ENCODE results near the gene JHY. TPM values are rescaled to one million over a fixed set of nuclear protein-coding genes. Genes with fewer than 3 reads are reported as not detected.

Gene JHY
- 0.50 and 0.79 TPM in 2 replicates for total RNA-seq (2021)
- long read RNA-seq, partial matches to known transcripts = 0 of 1 reads
- long read RNA-seq, other reads (novel, unspliced or antisense) = 0 of 1 reads

- Histone ChIP-seq H4K91ac (ENCODE audit: insufficient read length, low read depth, low read length) (no peak within 1 kb of the TSS), H3K79me1 (ENCODE audit: insufficient read depth, low read depth, low read length, poor library complexity, severe bottlenecking) (no peaks in the 10 kb centered on the region), H2BK15ac (ENCODE audit: low read depth, low read length) (no peak within 1 kb of the TSS), H3K4me1 (ENCODE audit: insufficient read depth, low read length) (peaks cover 5% of the 10 kb centered on the region; the same call in 1 of the 2 replicates), H3K4ac (ENCODE audit: low read depth, low read length) (no peak within 1 kb of the TSS), H2BK5ac (ENCODE audit: insufficient read length, low read length) (no peak within 1 kb of the TSS), H2BK120ac (ENCODE audit: low read depth, low read length, poor library complexity, severe bottlenecking) (no peak within 1 kb of the TSS), H3K14ac (ENCODE audit: insufficient read depth, low read length) (no peak within 1 kb of the TSS; the same call in 1 of the 2 replicates), H3K4me2 (ENCODE audit: insufficient read depth, insufficient read length, low read length) (peak within 1 kb of the TSS; percentile 71), H3K27me3 (ENCODE audit: insufficient read depth, low read length) (peaks cover 3% of the 10 kb centered on the region; the same call in 1 of the 2 replicates), H3K27ac (ENCODE audit: insufficient read length, low read depth, low read length) (no peak within 1 kb of the TSS), H2AK5ac (ENCODE audit: insufficient read length, low read length) (no peak within 1 kb of the TSS), H3T11ph (ENCODE audit: low read length) (no peak within 1 kb of the TSS), H2AFZ (ENCODE audit: low read length) (peak within 1 kb of the TSS; percentile 92), H3K23me2 (ENCODE audit: insufficient read length, low read depth, low read length, poor library complexity, severe bottlenecking) (peaks cover 8% of the 10 kb centered on the region), H3K9ac (ENCODE audit: extremely low read depth, insufficient read length, low read length) (no peak within 1 kb of the TSS), H4K20me1 (ENCODE audit: control insufficient read depth, insufficient read depth, insufficient read length) (no peaks in the 10 kb centered on the region), H2BK12ac (ENCODE audit: insufficient read length, low read depth, low read length) (no peak within 1 kb of the TSS), H4K5ac (ENCODE audit: insufficient read length, low read depth, low read length) (no peak within 1 kb of the TSS), H3K9me3 (ENCODE audit: control insufficient read depth, low read depth, low read length) (no peaks in the 10 kb centered on the region), H2BK20ac (ENCODE audit: low read depth, low read length, poor library complexity, severe bottlenecking) (no peak within 1 kb of the TSS), H3K18ac (ENCODE audit: insufficient read length, low read depth, low read length) (peak within 1 kb of the TSS; percentile 51), H3K79me2 (ENCODE audit: insufficient read depth, low read length) (no peaks in the 10 kb centered on the region), H3K56ac (ENCODE audit: insufficient read length, low read depth, low read length) (no peak within 1 kb of the TSS), H4K8ac (replicated peaks; ENCODE audit: insufficient read length, low read depth, low read length) (no peak within 1 kb of the TSS), H3K23ac (ENCODE audit: insufficient read length, low read depth, low read length) (no peak within 1 kb of the TSS)
- H3K36me3 Mint-ChIP-seq (ENCODE audit: insufficient read depth in 1 of 3, low read depth in 3 of 3) = no peaks in the 10 kb centered on the region
- H3K27me3 Mint-ChIP-seq (ENCODE audit: low read depth) = peaks cover 25% of the 10 kb centered on the region
- H3K27ac Mint-ChIP-seq = no peak within 1 kb of the TSS
- WGBS (ENCODE audit: extremely low coverage, insufficient read length, low lambda C conversion rate) = no CpG with 5 or more reads among the region's 39 CpGs
- peaks cover 23 to 25% of the 10 kb centered on the region in 2 experiments for H3K4me1 Mint-ChIP-seq
- no peak for DNase-seq
- TF ChIP-seq CTCF (conservative IDR thresholded peaks at IDR 0.05) = no peak
- H3K4me3 Mint-ChIP-seq = peak within 1 kb of the TSS; percentile 74 to 81
- H3K9me3 Mint-ChIP-seq = no peaks in the 10 kb centered on the region
These were observed at the start of gene JHY for GRCh38 chr11:122882189-122882856. Gene JHY, plus strand, starts transcription at chr11:122882759. Its CDS starts 3,091 bp downstream, at chr11:122885850.
